Measurements from ENCODE around the gene SMAD6.

GRCh38 chr15:66787489-66787871, 85.4 kb downstream of the SMAD6 start:
- no peak for TF ChIP-seq ZBTB33 (IDR thresholded peaks at IDR 0.05; ENCODE audit: borderline replicate concordance, low read depth)
- no peak for TF ChIP-seq CTCF (IDR thresholded peaks at IDR 0.05)
- no peak for TF ChIP-seq USF2 (IDR thresholded peaks at IDR 0.05; ENCODE audit: borderline replicate concordance, low read depth, low read length)
- TF ChIP-seq TEAD4 (IDR thresholded peaks at IDR 0.05; ENCODE audit: borderline replicate concordance, insufficient read depth): no peak
- TF ChIP-seq CHD2 (IDR thresholded peaks at IDR 0.05; ENCODE audit: low read length, partially characterized antibody): no peak
- TF ChIP-seq NFIC (IDR thresholded peaks at IDR 0.05; ENCODE audit: borderline replicate concordance): no peak
- TF ChIP-seq REST (IDR thresholded peaks at IDR 0.05; ENCODE audit: low read depth, low read length): no peak
- no peak for TF ChIP-seq POLR2AphosphoS5 (IDR thresholded peaks at IDR 0.05; ENCODE audit: low read depth, low read length)
- TF ChIP-seq EZH2phosphoT487 (IDR thresholded peaks at IDR 0.05; ENCODE audit: borderline replicate concordance, low read depth): no peak
- no peak for TF ChIP-seq YY1 (IDR thresholded peaks at IDR 0.05; ENCODE audit: low read depth)
- no peak for TF ChIP-seq EP300 (IDR thresholded peaks at IDR 0.05; ENCODE audit: borderline replicate concordance in 1 of 2, low read depth in 1 of 2, low read length in 1 of 2)
- TF ChIP-seq MEF2A (IDR thresholded peaks at IDR 0.05; ENCODE audit: borderline replicate concordance, low read depth): no peak
- TF ChIP-seq FOXJ3 (CRISPR knock-in tag; IDR thresholded peaks at IDR 0.05): no peak
- no peak for TF ChIP-seq RAD21 (IDR thresholded peaks at IDR 0.05; ENCODE audit: low read length)

Measured in SK-N-SH (cell line).